ENCODE measurements around the gene PRDM16.
"Not testable (repeated sequence)": the region's sequence is repeated elsewhere in the genome, so short reads cannot be mapped to it uniquely, and the experiment has no call there.

PRDM16 gene

GRCh38 chr1:3146907-3147306, 77.9 kb downstream of the PRDM16 start:
- no peak for ATAC-seq

- ATAC-seq, result no peak
Measured at GRCh38 chr1:3148171-3148570, 79.2 kb downstream of the PRDM16 start.

GRCh38 chr1:3149277-3149676, 80.3 kb downstream of the PRDM16 start:
- ATAC-seq, result no peak

- ATAC-seq, result no peak
Measured at GRCh38 chr1:3151456-3151855, 82.5 kb downstream of the PRDM16 start.

GRCh38 chr1:3152143-3152542, 83.1 kb downstream of the PRDM16 start:
- no peak for ATAC-seq

- no peak for ATAC-seq
Measured at GRCh38 chr1:3153197-3153596, 84.2 kb downstream of the PRDM16 start.

GRCh38 chr1:3153902-3154795, 85.1 kb downstream of the PRDM16 start:
- no peak for ATAC-seq

- ATAC-seq, result no peak
Measured at GRCh38 chr1:3155056-3155925, 86.3 kb downstream of the PRDM16 start.

- no peak for ATAC-seq
Measured at GRCh38 chr1:3155926-3156220, 86.9 kb downstream of the PRDM16 start.

- no peak for ATAC-seq
Measured at GRCh38 chr1:3156936-3157335, 87.9 kb downstream of the PRDM16 start.

GRCh38 chr1:3158347-3158746, 89.3 kb downstream of the PRDM16 start:
- ATAC-seq, result no peak

GRCh38 chr1:3159121-3159520, 90.1 kb downstream of the PRDM16 start:
- ATAC-seq, result no peak

GRCh38 chr1:3159996-3160395, 91.0 kb downstream of the PRDM16 start:
- ATAC-seq, result no peak

- ATAC-seq, result no peak
Measured at GRCh38 chr1:3160647-3161145, 91.7 kb downstream of the PRDM16 start.

- no peak for ATAC-seq
Measured at GRCh38 chr1:3161176-3161840, 92.3 kb downstream of the PRDM16 start.

GRCh38 chr1:3162322-3162882, 93.4 kb downstream of the PRDM16 start:
- ATAC-seq, result no peak

- ATAC-seq, result no peak
Measured at GRCh38 chr1:3163356-3163755, 94.4 kb downstream of the PRDM16 start.

GRCh38 chr1:3164671-3165070, 95.7 kb downstream of the PRDM16 start:
- ATAC-seq, result no peak

- not testable (repeated sequence) for ATAC-seq
Measured at GRCh38 chr1:3165189-3165588, 96.2 kb downstream of the PRDM16 start.

- no peak for ATAC-seq
Measured at GRCh38 chr1:3166206-3166918, 97.4 kb downstream of the PRDM16 start.

- ATAC-seq, result no peak
Measured at GRCh38 chr1:3167255-3167654, 98.3 kb downstream of the PRDM16 start.

GRCh38 chr1:3168678-3169077, 99.7 kb downstream of the PRDM16 start:
- ATAC-seq, result no peak

All from activated CD4-positive, CD25-positive, alpha-beta regulatory T cell treated with anti-CD3 and anti-CD28 coated beads, Interleukin-2, amount 50 U/mL, for 24 hours (primary cell).